Activated effector memory CD4-positive, alpha-beta T cell treated with Interleukin-2 at 50 U/mL for 16 hours (primary cell): ENCODE results near the gene BICRAL.
A peak's percentile ranks its signal among the peaks of the same experiment; 100 is the strongest.
"Not testable (repeated sequence)": the region's sequence is repeated elsewhere in the genome, so short reads cannot be mapped to it uniquely, and the experiment has no call there.

Source experiments
- DNase-seq: peaks from one replicate; pipeline ENCODE4 v3.0.0-alpha.2; 2020

The BICRAL gene

GRCh38 chr6:42846505-42846904, 64.7 kb downstream of the BICRAL start:
- DNase-seq = no peak

- DNase-seq = no peak
These were observed 66.8 kb downstream of the BICRAL start for GRCh38 chr6:42848700-42849099.

- no peak for DNase-seq
These were observed 69.7 kb downstream of the BICRAL start for GRCh38 chr6:42851599-42851998.

GRCh38 chr6:42860036-42860435, 78.2 kb downstream of the BICRAL start:
- DNase-seq = no peak

- no peak for DNase-seq
These were observed 78.6 kb downstream of the BICRAL start for GRCh38 chr6:42860481-42860880.

- DNase-seq = no peak
These were observed 82.8 kb downstream of the BICRAL start for GRCh38 chr6:42864602-42865001.

GRCh38 chr6:42870145-42870936, 88.5 kb downstream of the BICRAL start:
- DNase-seq = no peak

- no peak for DNase-seq
These were observed 89.9 kb downstream of the BICRAL start for GRCh38 chr6:42871711-42872110.

- no peak for DNase-seq
These were observed 91.5 kb downstream of the BICRAL start for GRCh38 chr6:42873313-42873712.

GRCh38 chr6:42877695-42878094, 95.8 kb downstream of the BICRAL start:
- DNase-seq = no peak

GRCh38 chr6:42879372-42880239, 97.8 kb downstream of the BICRAL start, which contains the start of gene RPL7L1:
TSS of gene RPL7L1 (plus strand) at chr6:42879616. CDS start at chr6:42879911, 295 bp downstream.
- DNase-seq = peak; percentile 78

- not testable (repeated sequence) for DNase-seq
These were observed 98.5 kb downstream of the BICRAL start for GRCh38 chr6:42880240-42880817.

- not testable (repeated sequence) for DNase-seq
These were observed 99.0 kb downstream of the BICRAL start for GRCh38 chr6:42880871-42881270.

- DNase-seq = no peak
These were observed 103.8 kb downstream of the BICRAL start for GRCh38 chr6:42885702-42886101.

GRCh38 chr6:42888201-42888600, 106.3 kb downstream of the BICRAL start:
- not testable (repeated sequence) for DNase-seq

GRCh38 chr6:42889815-42890214, 108.0 kb downstream of the BICRAL start:
- no peak for DNase-seq

- DNase-seq = peak; percentile 85
These were observed 108.7 kb downstream of the BICRAL start for GRCh38 chr6:42890311-42891198.

- no peak for DNase-seq
These were observed 109.4 kb downstream of the BICRAL start for GRCh38 chr6:42891199-42891722.

GRCh38 chr6:42894041-42894828, 112.4 kb downstream of the BICRAL start:
- DNase-seq = not testable (repeated sequence)

- no peak for DNase-seq
These were observed 114.4 kb downstream of the BICRAL start for GRCh38 chr6:42896178-42896719.

- DNase-seq = peak; percentile 30
These were observed 117.1 kb downstream of the BICRAL start for GRCh38 chr6:42898891-42899361.
